ENCODE measurements around the gene GGT1.
"Not testable (repeated sequence)": the region's sequence is repeated elsewhere in the genome, so short reads cannot be mapped to it uniquely, and the experiment has no call there.

Gene GGT1

DNA sequence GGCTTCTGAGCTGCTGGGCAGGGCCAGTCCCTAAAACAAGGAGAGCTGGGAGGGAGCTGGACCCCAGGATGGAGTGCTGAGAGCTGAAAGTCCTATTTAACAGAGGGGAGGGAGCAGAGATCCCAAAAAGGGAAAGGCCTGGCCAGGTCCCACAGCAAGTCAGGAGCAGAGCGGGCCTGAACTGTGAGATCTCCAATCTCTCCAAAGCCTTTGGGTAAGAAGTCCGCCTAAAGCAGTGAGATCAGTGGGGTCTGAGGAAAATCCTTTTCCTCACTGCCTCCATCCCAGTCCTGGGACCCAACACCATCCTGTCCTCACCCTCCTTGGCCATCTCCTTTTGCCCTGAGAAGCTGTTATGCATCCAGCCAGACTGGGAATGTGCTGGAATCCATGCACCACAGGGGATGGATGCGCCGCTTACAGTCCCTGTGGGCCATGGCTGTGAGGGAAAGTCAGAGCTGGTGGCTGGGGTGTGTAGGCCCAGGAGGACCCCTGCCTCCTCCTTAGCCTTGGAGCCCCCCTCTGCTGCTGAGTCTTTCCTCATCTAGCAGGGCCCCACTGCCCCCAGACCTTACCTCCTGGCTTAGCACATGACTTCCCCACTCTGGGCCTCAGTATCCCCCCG is 18.7 kb upstream of the GGT1 start:
- DNase-seq, result no peak

DNA sequence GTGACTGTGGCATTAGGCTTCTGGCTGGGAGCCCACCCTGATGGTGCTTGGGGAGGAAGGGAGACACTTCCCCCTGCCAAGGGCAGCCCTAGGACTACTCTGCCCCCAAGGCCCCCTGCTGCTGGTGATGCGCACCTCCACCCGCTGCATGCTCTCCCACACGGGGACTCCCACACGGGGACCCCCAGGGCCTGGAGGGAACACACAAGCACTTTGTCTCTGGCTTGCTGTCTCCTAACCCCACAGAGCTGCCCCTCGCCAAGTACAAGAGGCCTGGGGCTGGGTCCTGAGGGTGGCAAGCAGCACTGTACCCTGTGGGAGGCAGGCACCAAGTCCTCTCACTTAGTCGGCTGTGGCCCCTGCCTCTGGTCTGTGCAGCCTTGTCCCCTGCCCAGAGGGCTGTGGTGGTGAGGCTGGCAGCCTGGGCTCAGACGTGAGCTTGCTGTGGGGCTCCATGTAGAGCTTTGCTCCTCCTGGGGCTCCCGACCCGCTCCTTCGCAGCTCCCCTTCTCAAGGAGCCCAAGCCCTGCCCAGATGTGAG is 18.1 kb upstream of the GGT1 start:
- DNase-seq, result no peak

DNA sequence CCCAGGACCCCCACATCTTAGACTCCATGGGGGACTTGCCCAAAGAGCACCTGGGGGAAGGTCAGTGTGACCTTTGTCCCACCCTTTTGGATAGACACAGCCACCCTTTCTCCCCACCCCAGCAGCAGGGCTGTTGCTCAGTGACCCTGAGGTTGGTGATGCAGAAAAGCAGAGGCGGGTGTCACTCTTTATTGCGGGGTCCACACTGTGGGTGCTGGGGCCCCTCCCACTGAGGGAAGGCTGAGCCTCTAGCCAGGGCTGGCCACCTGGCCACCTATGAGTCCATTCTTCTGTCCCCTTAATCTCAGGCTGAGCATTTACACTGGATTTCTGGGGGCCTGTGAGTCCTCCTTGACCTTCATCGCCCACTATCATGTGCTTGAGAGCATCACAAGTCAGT is 17.5 kb upstream of the GGT1 start:
- no peak for DNase-seq

DNA sequence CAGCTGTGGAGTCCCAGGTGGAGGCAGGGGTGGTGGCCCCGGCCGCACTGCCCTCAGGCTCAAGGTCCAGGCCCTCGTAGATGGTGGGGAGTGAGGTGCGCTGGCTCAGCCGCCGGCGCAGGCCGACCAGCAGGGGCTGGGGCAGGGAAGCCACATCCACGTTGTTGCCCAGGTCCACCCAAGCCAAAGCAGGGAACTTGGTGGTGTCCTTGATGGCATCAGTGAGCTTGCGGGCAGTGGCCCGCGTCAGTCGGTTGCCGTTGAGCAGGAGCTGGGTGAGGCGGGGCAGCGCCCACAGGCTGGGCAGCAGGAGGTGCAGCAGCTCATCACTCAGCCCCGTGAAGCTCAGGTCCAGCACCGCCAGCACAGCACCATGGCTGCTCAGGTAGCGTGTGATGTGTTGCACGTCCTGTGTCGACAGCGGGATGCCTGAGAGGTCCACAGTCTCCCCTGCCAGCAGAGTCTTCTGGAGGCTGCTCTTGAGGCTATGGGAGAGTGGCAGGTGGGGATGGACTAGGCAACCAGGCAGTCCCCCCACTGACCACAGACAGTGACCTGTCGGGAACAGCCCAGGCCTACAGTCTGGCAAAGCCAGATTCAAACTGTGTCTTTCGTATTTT is 17.0 kb upstream of the GGT1 start:
- DNase-seq, result no peak

DNA sequence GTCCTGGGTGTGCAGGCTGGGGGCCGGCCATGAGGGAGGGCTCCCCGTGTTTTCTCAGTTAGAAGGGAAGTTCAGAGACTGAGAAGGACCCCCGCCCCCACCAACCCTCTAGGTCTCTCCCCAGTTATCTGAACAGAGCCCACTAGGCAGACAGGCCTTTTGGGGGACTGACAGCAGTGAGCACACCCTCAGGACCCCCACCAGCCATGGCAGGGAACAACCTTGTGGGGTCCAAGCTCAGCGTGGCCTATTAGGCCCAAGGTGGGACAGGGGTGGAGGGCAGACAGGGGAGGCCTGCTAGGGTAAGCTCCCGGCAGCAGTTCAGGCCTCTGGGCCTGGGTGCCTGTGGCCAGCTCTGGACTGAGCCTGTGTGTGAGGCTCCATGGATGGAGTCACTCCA is 15.7 kb upstream of the GGT1 start:
- DNase-seq, result no peak

DNA sequence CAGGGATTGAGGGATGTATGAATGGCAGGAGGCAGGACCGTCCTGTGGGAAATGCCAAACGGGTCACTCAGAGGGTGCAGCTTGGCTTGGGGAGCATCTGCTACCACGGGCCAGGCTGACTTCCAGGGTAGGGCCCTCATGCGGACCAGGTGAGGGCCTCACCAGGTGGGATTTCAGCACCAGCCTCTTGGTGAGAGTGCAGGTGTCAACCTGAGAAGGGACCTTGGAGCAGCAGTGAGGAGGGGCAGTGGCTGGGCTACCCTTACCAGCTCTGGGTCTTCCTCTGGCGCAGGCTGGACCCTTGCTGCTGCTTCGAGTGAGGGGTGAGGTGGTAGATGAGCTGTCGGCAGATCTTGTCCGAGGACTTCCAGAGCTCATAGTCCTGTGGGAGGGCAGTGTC is 15.0 kb upstream of the GGT1 start:
- no peak for DNase-seq

DNA sequence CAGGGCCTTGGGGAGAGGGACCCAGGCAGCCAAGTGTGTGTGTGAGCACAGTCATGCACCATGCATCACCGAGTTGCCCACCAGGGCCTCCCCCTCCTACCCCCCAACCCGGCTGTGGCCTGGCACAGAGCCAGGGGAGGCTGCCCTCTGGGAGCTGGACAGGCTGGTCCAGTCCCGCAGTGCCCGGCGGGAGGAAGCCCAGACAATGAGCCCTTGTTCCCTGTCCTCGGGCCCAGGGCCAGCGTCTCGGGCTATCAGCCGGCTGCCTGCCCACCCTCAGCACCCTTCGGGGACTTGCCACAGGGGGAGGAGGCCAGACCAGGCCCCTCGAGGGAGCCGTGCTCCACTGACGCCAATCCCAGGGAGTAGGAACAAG is 14.6 kb upstream of the GGT1 start:
- no peak for DNase-seq

DNA sequence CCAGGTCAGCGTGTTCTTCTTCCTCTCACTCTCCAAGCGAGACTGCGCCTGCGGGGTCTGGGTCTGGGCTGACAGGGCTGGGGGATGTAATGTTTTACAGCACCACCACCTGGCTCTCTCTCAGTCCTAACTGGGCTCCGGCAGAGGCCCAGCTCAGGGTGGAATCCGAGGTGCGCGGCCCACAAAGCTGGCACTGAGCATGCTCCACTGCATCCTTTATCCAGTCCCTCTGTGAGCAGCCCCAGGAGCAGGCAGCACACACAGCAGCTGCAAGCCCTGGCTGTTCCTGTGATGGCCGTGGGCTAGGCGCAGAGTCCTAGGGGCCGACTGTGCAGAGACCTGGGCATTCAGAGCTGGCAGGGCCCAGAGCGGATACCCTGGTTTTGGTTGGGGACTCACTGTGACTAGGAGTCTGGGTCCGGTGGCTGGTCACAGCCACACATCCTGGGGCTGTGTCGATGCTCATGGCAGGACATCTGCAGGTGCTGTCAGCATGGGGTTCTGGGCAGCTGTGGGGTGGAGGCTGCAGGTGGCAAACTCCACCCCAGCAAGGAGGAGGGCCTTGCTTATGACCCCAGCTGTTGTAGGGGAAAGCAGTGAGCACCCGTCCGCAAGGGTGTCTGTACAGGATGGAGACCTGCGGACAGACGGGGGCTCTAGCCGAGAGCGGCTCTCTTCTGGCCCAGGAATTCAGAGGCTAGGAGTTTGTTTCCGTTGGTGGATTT is 14.1 kb upstream of the GGT1 start:
- no peak for DNase-seq

DNA sequence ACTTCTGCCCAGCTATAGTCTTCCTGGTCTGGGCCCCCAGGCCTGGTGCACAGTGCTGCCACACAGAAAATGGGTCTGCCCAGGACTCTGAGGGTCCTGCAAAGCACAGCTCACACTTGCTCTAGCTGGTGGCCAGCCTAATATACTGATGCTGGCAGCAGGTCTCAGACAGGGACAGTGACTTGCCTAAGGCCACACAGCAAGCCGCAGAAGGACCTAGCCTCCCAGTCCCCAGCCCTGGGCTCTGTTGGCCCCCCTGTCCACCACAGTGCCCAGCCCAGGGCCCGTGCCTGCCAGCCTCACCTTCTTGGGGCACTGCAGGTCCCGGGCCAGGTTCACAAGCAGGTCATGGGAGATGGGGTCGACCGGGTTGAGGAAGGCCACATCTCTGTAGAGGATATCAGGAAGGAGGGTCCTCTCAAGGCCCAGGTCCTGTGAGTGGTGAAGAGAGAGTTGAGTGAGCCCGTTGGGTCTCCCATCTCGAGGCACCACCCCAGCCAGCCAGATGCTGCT is 13.4 kb upstream of the GGT1 start:
- DNase-seq, result no peak

DNA sequence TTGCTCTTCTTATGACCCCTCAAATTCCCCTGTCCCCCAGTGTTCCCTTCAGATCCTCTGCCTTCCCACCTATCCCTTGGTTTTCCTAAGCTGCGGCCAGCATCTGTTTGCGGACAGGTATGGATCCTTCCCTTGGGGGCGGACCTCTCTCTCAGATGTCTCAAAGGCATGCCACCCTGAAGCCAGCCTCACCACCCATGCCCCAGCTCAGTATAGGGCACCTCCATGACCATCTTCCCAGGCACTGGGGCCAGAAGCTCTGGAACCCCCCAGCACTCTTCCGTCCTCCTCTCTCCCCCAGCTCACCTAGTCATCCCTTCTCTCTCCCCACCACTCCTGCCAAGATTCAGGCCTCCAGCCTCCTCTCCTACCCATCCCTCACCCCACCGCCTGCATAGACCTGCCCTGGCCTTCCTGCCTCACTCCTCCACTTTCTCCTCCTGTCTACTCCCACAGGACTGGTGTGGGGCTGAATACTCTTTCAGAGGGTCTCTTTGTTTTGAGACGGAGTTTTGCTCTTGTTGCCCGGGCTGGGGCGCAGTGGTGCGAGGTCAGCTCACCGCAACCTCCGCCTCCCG is 12.3 kb upstream of the GGT1 start:
- no peak for DNase-seq

DNA sequence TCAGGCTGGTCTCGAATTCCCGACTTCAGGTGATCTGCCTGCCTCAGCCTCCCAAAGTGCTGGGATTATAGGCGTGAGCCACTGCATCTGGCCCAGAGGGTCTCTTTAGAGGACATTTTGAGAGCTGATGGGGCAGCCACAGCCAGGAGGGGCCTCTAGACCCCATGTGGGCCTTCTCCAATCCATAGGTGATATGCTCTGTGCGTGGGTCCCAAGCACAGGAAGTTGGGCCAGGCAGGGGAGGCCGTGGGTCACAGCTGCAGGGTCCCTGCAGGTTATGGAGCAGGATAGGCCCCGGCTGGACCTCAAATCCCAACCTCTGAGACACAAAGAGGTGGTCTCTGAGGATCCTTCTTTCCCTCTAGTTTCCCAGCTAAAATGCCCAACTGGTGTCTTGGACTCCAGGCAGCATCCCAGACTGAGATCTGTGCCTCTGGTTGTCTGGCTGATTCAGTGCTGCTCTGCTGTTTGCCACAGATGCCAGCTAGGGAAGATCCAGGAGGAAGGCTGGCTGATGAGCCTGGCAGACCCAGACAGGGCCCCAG is 11.6 kb upstream of the GGT1 start:
- DNase-seq, result no peak

DNA sequence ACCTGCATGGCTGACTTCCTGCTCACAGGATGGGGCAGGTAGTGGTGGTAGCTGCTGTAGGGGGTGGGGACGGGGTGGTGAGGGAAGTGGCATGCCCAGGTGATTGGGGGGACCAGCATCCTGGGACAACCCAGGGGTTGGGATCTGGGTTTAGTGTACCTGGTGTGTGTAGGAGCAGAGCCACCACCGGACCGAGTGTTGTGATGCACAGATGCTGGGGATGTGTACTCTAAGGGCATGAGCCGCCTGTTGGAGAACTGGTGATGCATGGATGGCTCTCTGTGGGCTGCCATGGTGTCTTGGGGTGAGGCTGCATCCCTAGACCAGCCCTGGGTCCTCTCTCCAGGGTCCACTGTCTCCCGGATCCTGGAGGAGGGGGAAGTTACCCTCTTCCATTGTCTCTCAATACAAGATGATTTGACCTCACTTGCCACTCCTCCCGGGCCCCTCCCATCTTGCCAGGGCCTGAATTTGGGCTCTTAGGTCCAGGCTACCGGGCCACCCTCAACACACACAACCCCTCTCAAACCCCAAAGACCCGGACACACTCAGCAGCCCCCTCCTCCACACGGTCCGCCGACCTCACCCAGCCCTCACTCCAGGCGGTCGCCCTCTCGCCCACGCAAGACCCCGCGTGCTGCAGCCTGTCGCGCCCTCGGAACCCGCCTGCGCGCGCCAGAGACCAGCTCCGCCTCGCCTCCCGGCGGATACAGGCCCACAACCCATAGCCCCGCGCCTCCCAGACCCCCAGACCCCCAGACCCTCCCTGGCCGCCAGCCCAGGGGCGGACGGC is 10.7 kb upstream of the GGT1 start:
- no peak for DNase-seq

DNA sequence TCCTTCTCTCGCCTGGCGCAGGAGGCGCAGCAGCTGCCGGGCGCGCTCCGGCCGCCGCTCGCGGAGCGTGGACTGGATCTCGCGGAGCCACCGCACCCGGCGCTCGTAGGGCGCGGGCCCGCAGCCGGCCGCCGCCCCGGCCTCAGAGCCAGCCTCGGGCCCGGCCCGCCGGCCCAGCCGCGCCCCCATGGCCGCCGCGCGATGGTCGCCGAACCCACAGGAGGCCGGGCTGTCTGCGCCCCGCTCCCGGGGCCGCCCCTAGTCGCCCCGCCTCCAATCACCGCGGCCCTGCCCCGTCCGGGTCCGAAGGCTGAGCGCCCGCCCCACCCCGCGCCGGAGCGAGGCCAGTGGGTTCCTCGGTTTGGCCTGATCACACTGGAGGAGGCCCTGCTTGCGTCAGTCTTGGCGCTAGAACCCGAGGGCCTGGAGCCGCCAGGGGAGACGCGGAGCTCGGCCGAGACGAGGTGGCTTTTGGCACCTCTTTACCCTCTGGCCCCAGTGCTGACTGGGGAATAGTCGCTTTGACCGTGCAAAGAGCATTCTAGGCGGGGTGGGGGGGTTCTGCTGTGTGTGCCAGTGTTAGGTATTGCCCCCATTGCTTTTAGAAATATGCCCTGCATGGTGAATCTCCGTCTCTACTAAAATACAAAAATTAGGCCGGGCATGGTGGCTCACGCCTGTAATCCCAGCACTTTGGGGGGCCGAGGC is 10.0 kb upstream of the GGT1 start, which contains the start of gene LRRC75B:
TSS of gene LRRC75B (minus strand) at position 223 of the 708 bp plus-strand sequence. CDS start at position 189, 34 bp downstream.
- peak; percentile 0 for DNase-seq

DNA sequence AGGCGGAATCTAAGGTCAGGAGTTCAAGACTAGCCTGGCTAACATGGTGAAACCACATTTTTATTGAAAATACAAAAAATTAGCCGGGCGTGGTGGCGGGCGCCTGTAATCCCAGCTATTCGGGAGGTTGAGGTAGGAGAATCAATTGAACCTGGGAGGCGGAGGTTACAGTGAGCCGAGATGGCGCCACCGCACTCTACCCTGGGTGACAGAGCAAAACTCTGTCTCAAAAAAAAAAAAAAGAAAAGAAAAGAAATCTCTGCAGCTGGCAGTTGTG is 9.5 kb upstream of the GGT1 start:
- not testable (repeated sequence) for DNase-seq

DNA sequence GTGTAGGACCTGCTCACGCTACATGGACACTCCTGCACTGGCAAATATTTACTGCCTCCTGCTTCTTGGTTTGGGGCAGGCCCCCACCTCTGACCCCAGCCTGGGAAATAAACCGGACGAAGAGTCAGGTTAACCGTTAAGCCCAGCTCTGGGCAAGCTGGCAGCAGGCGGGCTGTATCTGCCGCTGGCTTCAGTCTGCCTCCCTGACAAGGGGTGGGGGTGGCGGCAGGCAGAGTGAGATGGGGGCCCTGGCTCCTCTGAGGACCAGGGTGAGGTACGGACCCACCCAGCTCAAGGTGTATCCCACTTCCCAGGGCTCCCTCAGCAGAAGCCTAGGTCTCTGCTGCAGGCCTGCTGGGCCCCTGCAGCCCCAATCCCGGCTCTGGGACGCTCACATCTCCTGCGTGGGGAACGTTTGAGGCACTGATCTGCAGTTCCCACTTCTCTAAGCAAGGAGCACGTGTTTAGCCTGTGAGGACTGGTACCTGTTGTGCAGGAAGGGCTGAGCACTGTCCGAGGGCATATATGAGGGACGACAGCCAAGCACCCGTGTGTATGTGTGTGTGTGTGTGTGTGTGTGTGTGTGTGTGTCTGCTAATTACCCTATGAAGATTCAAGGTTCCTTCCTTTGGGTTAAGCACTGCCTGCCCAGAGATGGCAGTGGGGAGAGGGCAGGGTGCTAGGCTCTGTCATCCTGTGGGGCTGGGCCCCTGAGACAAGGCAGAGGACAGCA is 9.0 kb upstream of the GGT1 start:
- DNase-seq, result no peak

DNA sequence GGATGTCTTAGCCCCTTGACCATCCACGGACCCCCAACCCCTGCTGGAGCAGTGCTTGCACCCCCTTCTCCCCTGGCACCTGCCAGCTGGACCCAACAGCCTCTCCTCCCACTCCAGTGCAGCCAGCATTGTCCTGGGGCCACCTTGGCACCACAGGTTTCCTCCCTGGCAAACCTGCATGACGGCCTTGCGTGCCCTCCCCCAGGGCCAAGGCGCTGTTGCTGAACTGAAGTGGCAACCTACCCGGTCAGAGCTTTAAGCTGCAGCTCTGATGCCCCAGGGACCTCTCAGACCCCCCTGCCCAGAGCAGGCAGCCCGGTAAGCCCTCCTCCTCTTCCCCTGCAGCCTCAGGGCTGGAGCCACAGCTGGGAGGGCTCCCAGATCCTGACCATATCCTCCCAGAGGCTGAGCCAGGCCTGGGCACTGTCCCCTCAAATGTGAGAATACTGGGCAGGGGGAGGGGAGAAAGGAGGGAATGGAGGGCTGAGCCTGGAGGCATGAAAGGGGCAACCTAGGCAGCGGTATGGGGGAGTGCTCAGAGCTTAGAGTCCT is 8.3 kb upstream of the GGT1 start:
- no peak for DNase-seq

DNA sequence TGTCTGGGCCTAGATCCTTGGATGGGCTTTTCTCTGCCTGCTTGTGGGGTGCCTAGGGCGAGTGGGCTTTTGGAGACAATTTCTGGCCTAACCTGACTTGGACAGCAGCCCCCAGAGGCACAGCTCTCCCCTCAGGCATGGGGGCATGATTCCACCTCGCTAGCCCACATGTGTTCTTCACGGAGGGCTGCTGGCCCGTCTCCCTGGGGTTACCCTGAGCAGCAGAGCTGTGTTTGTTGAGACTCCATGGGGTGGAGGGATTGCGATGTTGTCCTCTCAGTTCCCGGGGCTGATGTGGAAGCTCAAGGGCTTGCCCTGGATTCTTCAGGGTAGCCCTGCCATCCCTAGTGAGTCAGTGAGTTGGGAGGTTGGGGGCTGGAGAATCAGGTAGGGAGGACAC is 7.8 kb upstream of the GGT1 start:
- DNase-seq, result no peak

DNA sequence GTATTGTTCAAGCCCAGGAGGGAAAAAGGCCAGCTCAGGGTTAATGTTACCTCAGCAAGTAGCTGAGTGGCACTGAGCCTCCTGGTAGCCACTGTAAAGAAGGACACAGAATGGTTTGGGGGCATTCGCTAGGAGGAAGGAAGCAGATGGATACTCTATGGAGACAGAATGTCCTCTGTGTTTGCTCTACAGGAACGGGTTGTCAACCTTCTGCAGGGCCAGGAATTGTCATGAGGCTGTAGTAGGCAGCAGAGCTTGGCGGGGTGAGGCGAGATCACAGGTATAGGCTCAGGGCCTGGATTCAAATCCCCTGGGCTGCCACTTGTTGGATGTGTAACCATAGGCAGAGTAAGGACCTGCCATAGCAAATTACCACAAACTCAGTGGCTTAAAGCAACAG is 7.1 kb upstream of the GGT1 start:
- DNase-seq, result no peak

DNA sequence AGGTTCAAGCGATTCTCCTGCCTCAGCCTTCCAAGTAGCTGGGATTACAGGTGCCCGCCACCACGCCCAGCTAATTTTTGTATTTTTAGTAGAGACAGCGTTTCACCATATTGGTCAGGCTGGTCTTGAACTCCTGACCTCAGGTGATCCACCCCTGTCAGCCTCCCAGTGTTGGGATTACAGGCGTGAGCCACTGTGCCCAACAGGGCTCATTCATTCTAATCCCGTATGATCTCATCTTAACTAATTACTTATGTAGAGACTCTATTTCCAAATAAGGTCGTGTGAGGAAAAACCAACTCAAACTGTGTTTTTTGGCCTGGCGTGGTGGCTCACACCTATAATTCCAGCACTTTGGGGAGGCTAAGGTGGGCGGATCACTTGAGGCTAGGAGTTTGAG is 5.9 kb upstream of the GGT1 start:
- not testable (repeated sequence) for DNase-seq

DNA sequence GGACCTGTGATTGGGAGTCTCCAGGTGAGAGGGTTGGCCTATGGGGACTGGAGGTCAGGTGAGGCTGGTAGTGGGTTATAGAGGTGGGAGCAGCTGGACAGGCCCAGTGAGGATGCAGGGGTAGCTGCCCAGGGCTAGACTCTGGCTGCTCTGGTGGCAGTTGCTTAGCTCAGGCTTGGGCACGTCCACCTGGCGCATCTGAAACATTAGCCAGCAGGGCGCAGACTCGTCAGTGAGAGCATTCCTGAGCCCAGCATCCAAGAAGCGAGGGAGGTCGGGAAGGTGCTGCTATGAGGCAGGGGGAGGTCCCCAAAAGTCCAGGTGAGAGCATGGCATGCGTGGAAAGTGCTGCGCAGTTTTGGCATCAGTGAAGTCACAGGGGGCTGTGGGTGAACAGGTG is 3.5 kb upstream of the GGT1 start:
- DNase-seq, result no peak

Measured in NCI-H748 treated with DMSO at 0.1 percent for 48 hours (cell line).